ENCODE results near the gene CHRM2.
A peak's percentile ranks its signal among the peaks of the same experiment; 100 is the strongest.

GRCh38 chr7:136857573-136857972 is 10.9 kb upstream of the CHRM2 start:
- TF ChIP-seq CBX2 (IDR thresholded peaks at IDR 0.05; ENCODE audit: borderline replicate concordance, low read depth) (no peak), CTCF (IDR thresholded peaks at IDR 0.05) (no peak), NPAS2 (CRISPR knock-in tag; IDR thresholded peaks at IDR 0.05; ENCODE audit: borderline replicate concordance) (no peak), REST (IDR thresholded peaks at IDR 0.05) (peak; percentile 73), MYC (IDR thresholded peaks at IDR 0.05; ENCODE audit: borderline replicate concordance, low read length) (no peak), CEBPB (IDR thresholded peaks at IDR 0.05) (no peak), RAD21 (conservative IDR thresholded peaks at IDR 0.05 in 1 of 2, IDR thresholded peaks at IDR 0.05 in 1 of 2) (no peak)
- TF ChIP-seq, protein P1, sequence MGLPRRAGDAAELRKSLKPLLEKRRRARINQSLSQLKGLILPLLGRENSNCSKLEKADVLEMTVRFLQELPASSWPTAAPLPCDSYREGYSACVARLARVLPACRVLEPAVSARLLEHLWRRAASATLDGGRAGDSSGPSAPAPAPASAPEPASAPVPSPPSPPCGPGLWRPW (IDR thresholded peaks at IDR 0.05) = no peak

Data from A549 (cell line).